ENCODE results near the gene JUN.

JUN gene

GRCh38 chr1:58783090-58783992, 506 bp downstream of the JUN start:
- Histone ChIP-seq H3K27ac (ENCODE audit: low read depth, low read length) (peak overlapping the region; percentile 61; the same call in 1 of the 2 replicates), H3K27me3 (ENCODE audit: control insufficient read depth, insufficient read depth, low read length) (peaks cover 33% of the 10 kb centered on the region)

GRCh38 chr1:58782178-58783089, 1.4 kb downstream of the JUN start:
- Histone ChIP-seq H3K9ac (ENCODE audit: low read length) (peak overlapping the region; percentile 86), H3K9me3 (ENCODE audit: control insufficient read depth, insufficient read depth, low read depth, low read length) (no peaks in the 10 kb centered on the region), H3K27ac (ENCODE audit: low read depth, low read length) (peak overlapping the region; percentile 61; the same call in 1 of the 2 replicates), H3K27me3 (ENCODE audit: control insufficient read depth, insufficient read depth, low read length) (peaks cover 33% of the 10 kb centered on the region), H3K4me1 (ENCODE audit: control insufficient read depth, insufficient read depth, low read length) (peaks cover 17% of the 10 kb centered on the region), H3K4me3 (ENCODE audit: low read depth, low read length) (peak overlapping the region; percentile 82), H3K36me3 (ENCODE audit: control insufficient read depth, insufficient read depth, low read length) (peaks cover 5% of the 10 kb centered on the region; the same call in 1 of the 2 replicates)

More at GRCh38 chr1:58783090-58783992, 506 bp downstream of the JUN start:
- Histone ChIP-seq H3K4me1 (ENCODE audit: control insufficient read depth, insufficient read depth, low read length) (peaks cover 17% of the 10 kb centered on the region), H3K9ac (ENCODE audit: low read length) (peak overlapping the region; percentile 86), H3K9me3 (ENCODE audit: control insufficient read depth, insufficient read depth, low read depth, low read length) (no peaks in the 10 kb centered on the region), H3K4me3 (ENCODE audit: low read depth, low read length) (peak overlapping the region; percentile 82), H3K36me3 (ENCODE audit: control insufficient read depth, insufficient read depth, low read length) (peaks cover 5% of the 10 kb centered on the region; the same call in 1 of the 2 replicates)

- Histone ChIP-seq H3K27me3 (ENCODE audit: control insufficient read depth, insufficient read depth, low read length) (peaks cover 29% of the 10 kb centered on the region), H3K36me3 (ENCODE audit: control insufficient read depth, insufficient read depth, low read length) (peaks cover 5% of the 10 kb centered on the region; the same call in 1 of the 2 replicates), H3K27ac (ENCODE audit: low read depth, low read length) (no peak overlapping the region), H3K9ac (ENCODE audit: low read length) (peak overlapping the region; percentile 86), H3K9me3 (ENCODE audit: control insufficient read depth, insufficient read depth, low read depth, low read length) (no peaks in the 10 kb centered on the region), H3K4me1 (ENCODE audit: control insufficient read depth, insufficient read depth, low read length) (peaks cover 17% of the 10 kb centered on the region), H3K4me3 (ENCODE audit: low read depth, low read length) (peak overlapping the region; percentile 82)
These were observed 2.2 kb downstream of the JUN start for GRCh38 chr1:58781541-58782177.

DNA sequence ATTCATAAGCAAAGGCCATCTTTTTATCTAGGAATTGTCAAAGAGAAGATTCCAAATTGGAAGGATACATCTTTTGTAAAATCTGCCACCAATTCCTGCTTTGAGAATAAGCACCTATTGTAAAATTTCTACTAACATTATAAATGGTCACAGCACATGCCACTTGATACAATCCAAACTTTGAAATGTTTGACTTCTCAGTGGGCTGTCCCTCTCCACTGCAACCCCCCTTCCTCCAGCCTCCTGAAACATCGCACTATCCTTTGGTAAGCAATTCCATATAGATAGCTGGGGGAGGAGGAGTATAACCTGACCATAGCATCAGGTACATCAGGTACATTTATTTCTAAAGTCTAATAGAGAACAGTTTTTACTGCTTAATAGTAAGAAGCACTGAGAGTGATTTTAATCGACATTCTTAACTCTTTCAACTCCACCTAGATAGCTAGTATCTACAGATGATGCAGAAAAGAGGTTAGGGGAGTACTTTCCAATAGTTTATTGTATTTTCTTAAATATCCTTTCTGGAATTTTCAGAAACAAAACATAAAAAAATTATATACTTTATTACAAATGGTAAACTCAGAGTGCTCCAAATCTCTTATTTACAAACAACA, 2.9 kb downstream of the JUN start:
- peaks cover 25% of the 10 kb centered on the region for H3K27me3 ChIP-seq (ENCODE audit: control insufficient read depth, insufficient read depth, low read length)
- H3K9ac ChIP-seq (ENCODE audit: low read length): no peak overlapping the region
- peaks cover 5% of the 10 kb centered on the region; the same call in 1 of the 2 replicates for H3K36me3 ChIP-seq (ENCODE audit: control insufficient read depth, insufficient read depth, low read length)
- no peaks in the 10 kb centered on the region for H3K9me3 ChIP-seq (ENCODE audit: control insufficient read depth, insufficient read depth, low read depth, low read length)
- no peak overlapping the region for H3K27ac ChIP-seq (ENCODE audit: low read depth, low read length)
- peaks cover 17% of the 10 kb centered on the region for H3K4me1 ChIP-seq (ENCODE audit: control insufficient read depth, insufficient read depth, low read length)
- H3K4me3 ChIP-seq (ENCODE audit: low read depth, low read length): peak overlapping the region; percentile 82

DNA sequence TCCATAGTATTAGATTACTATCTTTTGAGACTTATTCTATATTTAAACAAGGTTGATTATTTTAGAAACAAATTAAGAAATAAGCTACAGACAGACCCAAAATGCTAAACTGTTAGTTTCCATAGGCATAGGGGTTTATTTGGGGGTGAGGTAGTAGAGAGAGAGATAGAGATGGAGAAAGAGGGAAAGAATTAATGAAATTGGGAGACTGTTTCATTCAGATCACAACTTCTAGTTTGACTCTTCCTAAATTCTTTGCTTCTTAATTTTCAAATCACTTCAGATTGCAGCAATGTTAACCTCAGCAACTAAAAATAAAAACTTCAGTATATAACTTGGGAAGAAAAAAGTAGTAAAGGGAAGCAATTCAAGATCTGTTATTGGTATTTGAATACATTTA, 3.4 kb downstream of the JUN start:
- Histone ChIP-seq H3K36me3 (ENCODE audit: control insufficient read depth, insufficient read depth, low read length) (peaks cover 5% of the 10 kb centered on the region; the same call in 1 of the 2 replicates), H3K4me1 (ENCODE audit: control insufficient read depth, insufficient read depth, low read length) (peaks cover 17% of the 10 kb centered on the region), H3K27ac (ENCODE audit: low read depth, low read length) (no peak overlapping the region), H3K9me3 (ENCODE audit: control insufficient read depth, insufficient read depth, low read depth, low read length) (no peaks in the 10 kb centered on the region), H3K4me3 (ENCODE audit: low read depth, low read length) (peak overlapping the region; percentile 82; the same call in 1 of the 2 replicates), H3K27me3 (ENCODE audit: control insufficient read depth, insufficient read depth, low read length) (peaks cover 20% of the 10 kb centered on the region), H3K9ac (ENCODE audit: low read length) (no peak overlapping the region)

GRCh38 chr1:58779801-58780382, 4.0 kb downstream of the JUN start:
- Histone ChIP-seq H3K27ac (ENCODE audit: low read depth, low read length) (no peak overlapping the region), H3K9me3 (ENCODE audit: control insufficient read depth, insufficient read depth, low read depth, low read length) (no peaks in the 10 kb centered on the region), H3K9ac (ENCODE audit: low read length) (no peak overlapping the region), H3K4me1 (ENCODE audit: control insufficient read depth, insufficient read depth, low read length) (peaks cover 17% of the 10 kb centered on the region), H3K27me3 (ENCODE audit: control insufficient read depth, insufficient read depth, low read length) (peaks cover 17% of the 10 kb centered on the region), H3K36me3 (ENCODE audit: control insufficient read depth, insufficient read depth, low read length) (peaks cover 5% of the 10 kb centered on the region; the same call in 1 of the 2 replicates), H3K4me3 (ENCODE audit: low read depth, low read length) (no peak overlapping the region)

DNA sequence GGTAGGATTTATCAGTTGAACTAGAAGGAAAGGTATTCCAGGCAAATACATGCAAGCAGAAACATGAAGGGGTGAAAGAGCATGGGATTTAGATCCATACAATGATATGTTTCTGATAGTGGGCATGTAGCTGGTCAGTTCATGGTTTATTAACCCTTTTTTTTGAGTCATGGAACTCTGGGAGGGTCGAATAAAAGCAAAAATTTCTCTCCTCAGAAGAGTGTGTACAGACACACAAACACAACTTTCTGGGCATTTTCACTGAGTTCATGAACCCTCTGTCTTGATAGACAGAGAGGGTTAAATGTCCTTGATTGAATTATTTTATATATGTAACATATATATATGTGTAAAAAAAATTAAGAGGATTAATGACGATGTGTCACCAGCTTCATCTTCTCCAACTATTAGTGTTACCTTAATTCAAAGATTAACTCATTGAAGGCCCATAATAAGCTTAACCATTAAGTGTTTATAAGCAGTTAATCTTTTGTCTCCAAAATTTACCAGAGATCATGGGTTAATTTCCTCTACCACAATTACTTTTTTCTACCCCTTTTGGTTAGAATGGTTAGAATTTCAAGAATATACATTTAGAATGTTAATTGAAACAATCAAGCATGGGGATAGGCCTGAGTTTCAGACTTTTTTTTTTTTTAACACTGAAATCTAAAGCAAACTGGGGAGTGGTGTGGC, 4.6 kb downstream of the JUN start:
- H3K4me3 ChIP-seq (ENCODE audit: low read depth, low read length): no peak overlapping the region
- H3K27me3 ChIP-seq (ENCODE audit: control insufficient read depth, insufficient read depth, low read length): peaks cover 17% of the 10 kb centered on the region
- H3K9me3 ChIP-seq (ENCODE audit: control insufficient read depth, insufficient read depth, low read depth, low read length): no peaks in the 10 kb centered on the region
- H3K36me3 ChIP-seq (ENCODE audit: control insufficient read depth, insufficient read depth, low read length): peaks cover 5% of the 10 kb centered on the region; the same call in 1 of the 2 replicates
- no peak overlapping the region for H3K27ac ChIP-seq (ENCODE audit: low read depth, low read length)
- peaks cover 17% of the 10 kb centered on the region for H3K4me1 ChIP-seq (ENCODE audit: control insufficient read depth, insufficient read depth, low read length)
- no peak overlapping the region for H3K9ac ChIP-seq (ENCODE audit: low read length)

DNA sequence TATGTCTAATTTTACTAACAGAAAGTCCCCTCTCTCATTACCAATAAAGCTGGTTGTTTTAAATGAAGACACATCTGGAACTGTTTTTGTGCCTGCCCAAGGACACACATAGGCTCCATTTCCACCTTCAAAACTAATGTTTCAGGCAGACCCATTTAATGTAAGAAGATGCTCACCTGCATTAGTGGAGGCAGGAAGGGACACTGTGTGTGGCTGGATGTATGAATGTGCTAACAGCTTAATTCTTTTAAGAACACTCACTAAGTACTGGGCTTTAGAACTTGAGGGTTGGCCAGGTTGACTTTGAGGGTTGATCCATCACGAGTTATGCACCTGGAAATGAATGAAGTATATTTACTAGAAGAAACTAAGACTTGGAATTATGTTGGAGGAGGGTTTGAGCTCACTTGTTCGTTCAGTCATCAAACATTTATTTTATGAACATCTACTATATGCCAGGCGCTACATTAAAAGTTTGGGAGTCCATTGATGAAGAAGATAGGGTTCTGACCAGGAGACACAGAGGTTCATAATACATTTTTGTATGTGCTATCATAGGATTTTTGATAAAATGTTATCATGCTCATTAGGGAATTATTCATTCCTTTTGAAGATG, 5.4 kb downstream of the JUN start:
- Histone ChIP-seq H3K36me3 (ENCODE audit: control insufficient read depth, insufficient read depth, low read length) (peaks cover 5% of the 10 kb centered on the region; the same call in 1 of the 2 replicates), H3K9me3 (ENCODE audit: control insufficient read depth, insufficient read depth, low read depth, low read length) (no peaks in the 10 kb centered on the region), H3K4me3 (ENCODE audit: low read depth, low read length) (no peak overlapping the region), H3K9ac (ENCODE audit: low read length) (no peak overlapping the region), H3K27me3 (ENCODE audit: control insufficient read depth, insufficient read depth, low read length) (peaks cover 17% of the 10 kb centered on the region), H3K4me1 (ENCODE audit: control insufficient read depth, insufficient read depth, low read length) (peaks cover 17% of the 10 kb centered on the region), H3K27ac (ENCODE audit: low read depth, low read length) (no peak overlapping the region)

DNA sequence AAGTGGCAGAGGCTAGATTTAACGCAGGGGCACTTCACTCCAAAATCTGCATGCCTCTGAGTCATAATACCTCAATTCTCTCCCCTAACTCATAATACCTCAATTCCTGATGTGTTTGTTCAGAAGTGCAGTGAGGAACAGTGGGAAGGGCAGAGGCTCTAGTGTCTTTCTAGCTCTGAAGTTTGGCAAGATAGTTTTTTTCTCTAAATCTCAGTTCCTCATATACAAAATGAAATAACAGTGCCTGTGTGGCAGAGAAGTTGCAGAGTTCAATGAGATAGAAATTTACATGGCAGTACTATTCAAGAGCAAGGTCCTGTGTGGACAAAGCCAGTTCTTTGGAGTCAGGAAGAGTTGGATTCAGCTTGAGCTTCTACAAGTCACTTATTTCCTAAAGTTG, 9.8 kb downstream of the JUN start:
- no peaks in the 10 kb centered on the region for H3K9me3 ChIP-seq (ENCODE audit: control insufficient read depth, insufficient read depth, low read depth, low read length)
- no peak overlapping the region for H3K9ac ChIP-seq (ENCODE audit: low read length)
- no peak overlapping the region for H3K4me3 ChIP-seq (ENCODE audit: low read depth, low read length)
- no peaks in the 10 kb centered on the region for H3K27me3 ChIP-seq (ENCODE audit: control insufficient read depth, insufficient read depth, low read length)
- peaks cover 5% of the 10 kb centered on the region; the same call in 1 of the 2 replicates for H3K4me1 ChIP-seq (ENCODE audit: control insufficient read depth, insufficient read depth, low read length)
- no peaks in the 10 kb centered on the region for H3K36me3 ChIP-seq (ENCODE audit: control insufficient read depth, insufficient read depth, low read length)
- H3K27ac ChIP-seq (ENCODE audit: low read depth, low read length): no peak overlapping the region
